ENCODE data around the gene HNRNPAB.
A peak's percentile ranks its signal among the peaks of the same experiment; 100 is the strongest.
"Not testable (repeated sequence)": the region's sequence is repeated elsewhere in the genome, so short reads cannot be mapped to it uniquely, and the experiment has no call there.

The HNRNPAB gene

GRCh38 chr5:178247481-178248456, 43.4 kb downstream of the HNRNPAB start:
- DNase-seq: no peak

GRCh38 chr5:178248750-178249149, 44.4 kb downstream of the HNRNPAB start:
- no peak for DNase-seq

GRCh38 chr5:178249191-178249989, 45.1 kb downstream of the HNRNPAB start:
- peak; percentile 25 for DNase-seq

GRCh38 chr5:178250263-178250662, 45.9 kb downstream of the HNRNPAB start:
- no peak for DNase-seq

GRCh38 chr5:178252258-178252657, 47.9 kb downstream of the HNRNPAB start:
- no peak for DNase-seq

GRCh38 chr5:178253632-178254031, 49.3 kb downstream of the HNRNPAB start:
- DNase-seq: not testable (repeated sequence)

- no peak for DNase-seq
Measured at GRCh38 chr5:178256746-178257145, 52.4 kb downstream of the HNRNPAB start.

DNA sequence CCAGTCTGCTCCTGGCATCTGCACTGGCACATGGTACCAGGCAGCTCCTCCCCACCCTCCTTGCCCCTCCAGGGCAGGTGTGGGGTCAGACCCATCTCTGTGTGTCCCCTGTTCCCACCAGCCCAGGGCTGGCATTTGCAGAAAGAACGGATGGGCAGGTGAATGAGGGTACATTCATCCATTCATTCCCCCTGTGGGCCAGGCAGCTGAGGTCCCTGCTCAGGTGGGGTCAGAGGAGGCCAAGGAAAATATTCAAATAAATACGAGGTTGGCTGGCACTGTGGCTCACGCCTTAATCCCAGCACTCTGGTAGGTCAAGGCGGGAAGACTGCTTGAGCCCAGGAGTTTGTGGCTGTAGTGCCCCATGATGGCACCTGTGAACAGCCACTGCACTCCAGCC, 53.3 kb downstream of the HNRNPAB start:
- DNase-seq: no peak

DNA sequence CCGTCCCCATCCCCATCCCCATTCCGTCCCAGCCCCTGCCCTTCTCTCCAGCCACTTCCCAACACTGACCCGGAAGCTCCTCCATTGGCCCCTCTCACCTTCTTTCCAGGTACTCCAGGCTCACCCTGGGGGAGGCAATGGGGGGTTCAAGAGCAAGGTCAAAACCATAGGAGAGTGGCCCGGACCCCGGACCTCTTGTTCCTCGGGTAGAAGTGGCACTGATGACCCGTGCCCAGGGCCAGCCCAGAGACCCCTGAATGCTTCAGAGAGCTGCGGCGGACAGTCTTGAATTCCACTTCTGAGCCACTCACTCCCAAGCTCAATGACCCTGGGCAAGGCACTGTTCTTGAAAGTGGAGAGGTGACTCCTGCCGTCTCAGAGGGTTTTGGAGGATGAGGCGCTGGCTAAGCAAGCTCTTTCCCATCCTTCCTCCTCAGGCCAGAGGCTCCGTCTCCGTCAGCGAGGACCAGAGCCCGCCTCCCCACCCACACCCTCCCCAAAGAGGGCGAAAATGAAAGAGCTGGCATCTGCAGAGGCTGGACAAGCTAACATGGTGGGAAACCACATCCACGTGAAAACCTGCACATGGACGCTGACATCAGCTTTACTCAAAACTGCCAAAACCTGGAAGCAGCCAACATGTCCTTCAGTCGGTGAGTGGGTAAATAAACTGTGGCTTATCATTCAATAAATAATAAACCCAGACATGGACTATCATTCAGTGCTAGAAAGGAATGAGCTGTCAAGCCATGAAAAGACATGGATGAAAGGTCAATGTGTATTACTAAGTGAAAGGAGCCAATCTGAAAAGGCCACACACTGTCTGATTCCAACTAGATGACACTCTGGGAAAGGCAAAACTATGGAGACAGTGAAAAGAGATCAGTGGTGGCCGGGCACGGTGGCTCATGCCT, 55.5 kb downstream of the HNRNPAB start:
- DNase-seq: no peak
